ENCODE data around the gene PLEKHH3.

Gene PLEKHH3

GRCh38 chr17:42657824-42658588 is 18.8 kb downstream of the PLEKHH3 start:
- no peak for TF ChIP-seq FOXM1 (IDR thresholded peaks at IDR 0.05; ENCODE audit: borderline replicate concordance, low read depth)
- TF ChIP-seq REST (IDR thresholded peaks at IDR 0.05; ENCODE audit: low read depth): no peak
- TF ChIP-seq CEBPB (IDR thresholded peaks at IDR 0.05): no peak
- no peak for TF ChIP-seq CREB1 (IDR thresholded peaks at IDR 0.05; ENCODE audit: low read depth)

GRCh38 chr17:42655528-42655927 is 21.3 kb downstream of the PLEKHH3 start:
- TF ChIP-seq MAX (IDR thresholded peaks at IDR 0.05): no peak
- no peak for TF ChIP-seq CEBPB (IDR thresholded peaks at IDR 0.05)
- no peak for TF ChIP-seq YY1 (IDR thresholded peaks at IDR 0.05; ENCODE audit: low read depth)
- no peak for TF ChIP-seq FOXM1 (IDR thresholded peaks at IDR 0.05; ENCODE audit: borderline replicate concordance, low read depth)
- TF ChIP-seq RAD21 (IDR thresholded peaks at IDR 0.05; ENCODE audit: low read depth): no peak

GRCh38 chr17:42653179-42654124 is 23.3 kb downstream of the PLEKHH3 start:
- TF ChIP-seq MAX (IDR thresholded peaks at IDR 0.05) (no peak), FOXM1 (IDR thresholded peaks at IDR 0.05; ENCODE audit: borderline replicate concordance, low read depth) (no peak), NFIC (IDR thresholded peaks at IDR 0.05) (no peak), ZBTB7A (IDR thresholded peaks at IDR 0.05; ENCODE audit: low read depth) (no peak), RAD21 (IDR thresholded peaks at IDR 0.05; ENCODE audit: low read depth) (no peak), EGR1 (IDR thresholded peaks at IDR 0.05) (no peak), TEAD4 (IDR thresholded peaks at IDR 0.05) (no peak), TCF12 (IDR thresholded peaks at IDR 0.05; ENCODE audit: low read depth) (no peak), REST (IDR thresholded peaks at IDR 0.05; ENCODE audit: low read depth) (no peak), TAF1 (IDR thresholded peaks at IDR 0.05; ENCODE audit: low read depth) (no peak)

GRCh38 chr17:42651392-42651791 is 25.4 kb downstream of the PLEKHH3 start:
- TF ChIP-seq YY1 (IDR thresholded peaks at IDR 0.05; ENCODE audit: low read depth) (no peak), NFIC (IDR thresholded peaks at IDR 0.05) (no peak)

- TF ChIP-seq REST (IDR thresholded peaks at IDR 0.05; ENCODE audit: low read depth) (no peak; the same call in 1 of the 2 replicates), EP300 (IDR thresholded peaks at IDR 0.05; ENCODE audit: borderline replicate concordance) (no peak), NFIC (IDR thresholded peaks at IDR 0.05) (peak; percentile 38; the same call in 1 of the 2 replicates)
These were observed 29.0 kb downstream of the PLEKHH3 start for GRCh38 chr17:42647778-42648177.

- TF ChIP-seq TCF12 (IDR thresholded peaks at IDR 0.05; ENCODE audit: low read depth) (no peak), MAX (IDR thresholded peaks at IDR 0.05) (no peak), FOXM1 (IDR thresholded peaks at IDR 0.05; ENCODE audit: borderline replicate concordance, low read depth) (no peak), USF1 (IDR thresholded peaks at IDR 0.05) (no peak), EP300 (IDR thresholded peaks at IDR 0.05; ENCODE audit: borderline replicate concordance) (no peak), ZBTB7A (IDR thresholded peaks at IDR 0.05; ENCODE audit: low read depth) (no peak), REST (IDR thresholded peaks at IDR 0.05; ENCODE audit: low read depth) (no peak), CREB1 (IDR thresholded peaks at IDR 0.05; ENCODE audit: low read depth) (no peak), CEBPB (IDR thresholded peaks at IDR 0.05) (no peak), YY1 (IDR thresholded peaks at IDR 0.05; ENCODE audit: low read depth) (no peak), TAF1 (IDR thresholded peaks at IDR 0.05; ENCODE audit: low read depth) (no peak), EGR1 (IDR thresholded peaks at IDR 0.05) (no peak), TEAD4 (IDR thresholded peaks at IDR 0.05) (no peak), NFIC (IDR thresholded peaks at IDR 0.05) (no peak), RAD21 (IDR thresholded peaks at IDR 0.05; ENCODE audit: low read depth) (no peak)
These were observed 34.5 kb downstream of the PLEKHH3 start for GRCh38 chr17:42642336-42642735.

All from Ishikawa (cell line).